DMS79 (cell line): ENCODE measurements around the gene SPATA18.
A peak's percentile ranks its signal among the peaks of the same experiment; 100 is the strongest.

Experiments
- DNase-seq: peaks from one replicate; lab custom pipeline; 2025; lab: John Stamatoyannopoulos, UW

SPATA18 gene, protein sequence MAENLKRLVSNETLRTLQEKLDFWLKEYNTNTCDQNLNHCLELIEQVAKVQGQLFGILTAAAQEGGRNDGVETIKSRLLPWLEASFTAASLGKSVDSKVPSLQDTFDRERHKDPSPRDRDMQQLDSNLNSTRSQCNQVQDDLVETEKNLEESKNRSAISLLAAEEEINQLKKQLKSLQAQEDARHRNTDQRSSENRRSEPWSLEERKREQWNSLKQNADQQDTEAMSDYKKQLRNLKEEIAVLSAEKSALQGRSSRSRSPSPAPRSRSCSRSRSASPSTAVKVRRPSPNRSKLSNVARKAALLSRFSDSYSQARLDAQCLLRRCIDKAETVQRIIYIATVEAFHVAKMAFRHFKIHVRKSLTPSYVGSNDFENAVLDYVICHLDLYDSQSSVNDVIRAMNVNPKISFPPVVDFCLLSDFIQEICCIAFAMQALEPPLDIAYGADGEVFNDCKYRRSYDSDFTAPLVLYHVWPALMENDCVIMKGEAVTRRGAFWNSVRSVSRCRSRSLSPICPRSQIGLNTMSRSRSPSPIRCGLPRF

DNA sequence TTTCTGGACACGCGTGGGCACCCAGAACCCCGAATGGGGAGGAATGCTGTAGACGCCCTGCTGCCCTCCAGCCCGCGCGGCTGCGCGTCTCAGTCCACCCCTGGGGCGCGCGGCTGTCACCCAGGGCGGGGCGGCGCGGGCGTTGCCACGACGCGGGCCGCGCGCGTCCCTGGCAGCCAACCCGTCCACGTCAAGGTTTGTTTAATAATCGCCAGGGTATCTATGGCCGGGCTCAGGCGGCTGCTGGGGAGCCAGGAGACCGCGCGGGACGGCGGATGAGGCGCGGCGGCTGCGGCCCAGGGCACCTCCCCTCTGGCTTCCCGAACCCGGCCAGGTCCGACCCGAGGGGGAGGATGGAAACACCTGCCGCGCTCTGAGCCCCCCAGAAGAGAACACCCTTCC is at the start of gene SPATA18:
TSS of gene SPATA18 (plus strand) at position 92 of the 402 bp plus-strand sequence. CDS start 401 bp downstream, outside the sequence.
- DNase-seq: no peak

DNA sequence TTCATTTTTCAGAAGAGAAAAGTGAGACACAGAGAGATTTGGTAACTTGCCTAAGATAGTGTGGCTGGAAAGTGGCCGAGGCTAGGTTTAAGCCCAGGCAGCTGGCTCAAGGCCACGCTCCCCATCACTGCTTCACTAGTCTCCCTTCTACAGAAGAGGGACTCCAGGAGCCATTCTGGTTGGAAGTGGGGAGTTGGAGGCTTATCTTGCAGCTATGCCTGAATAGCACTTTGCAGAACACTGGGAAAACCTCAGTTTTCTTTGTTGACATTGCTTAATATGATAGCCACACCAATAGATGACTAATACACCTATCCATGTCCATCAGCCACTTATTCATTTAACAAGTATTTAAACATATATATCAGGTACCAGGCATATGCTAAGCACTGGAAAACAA is 49.5 kb upstream of the SPATA18 start:
- DNase-seq: no peak

DNA sequence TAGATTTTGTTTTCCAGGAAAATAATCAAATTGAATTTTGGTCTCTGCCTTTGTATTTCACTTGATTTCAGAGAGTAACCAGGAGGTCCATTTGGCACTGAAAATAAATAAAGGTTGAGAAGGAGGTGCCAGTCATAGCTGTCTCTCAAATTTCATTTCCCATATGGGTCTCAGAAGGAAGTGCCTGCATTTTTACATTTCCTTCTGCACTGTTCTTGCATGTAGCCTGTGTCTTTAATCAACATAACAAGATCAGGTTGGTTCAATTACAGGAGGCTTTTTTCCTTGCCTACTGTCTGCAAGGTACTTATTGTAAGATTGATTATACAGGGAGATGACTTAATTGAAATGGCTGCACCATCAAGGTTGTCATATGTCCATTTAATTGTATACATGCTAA is 46.7 kb upstream of the SPATA18 start:
- DNase-seq: no peak

DNA sequence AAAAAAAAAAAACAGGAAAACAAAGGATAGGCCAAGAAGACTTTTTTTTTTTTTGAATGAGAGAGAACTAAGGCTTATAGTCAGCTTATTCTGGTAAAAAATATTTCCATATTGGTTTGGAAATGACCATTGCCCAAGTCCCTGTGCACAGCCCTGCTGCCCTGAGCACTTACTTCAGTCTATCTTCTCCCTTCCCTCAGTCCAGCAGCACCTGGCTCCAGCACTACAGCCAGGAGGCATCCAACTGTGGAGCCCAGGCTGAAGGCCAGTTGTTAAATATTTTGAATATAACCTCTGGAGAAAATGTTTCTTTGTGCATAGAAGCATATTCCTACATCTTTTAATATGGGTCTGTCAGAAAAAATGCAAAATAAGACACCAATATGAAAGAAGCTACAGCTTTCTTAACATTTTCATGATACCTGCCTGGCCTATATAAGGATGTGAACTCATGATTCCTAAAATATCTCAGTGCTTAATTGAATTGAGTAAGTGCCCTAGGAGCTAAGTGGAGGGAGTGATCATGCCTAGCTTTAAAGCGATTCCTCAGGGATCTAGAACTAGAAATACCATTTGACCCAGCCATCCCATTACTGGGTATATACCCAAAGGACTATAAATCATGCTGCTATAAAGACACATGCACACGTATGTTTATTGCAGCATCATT is 45.4 kb upstream of the SPATA18 start:
- no peak for DNase-seq

DNA sequence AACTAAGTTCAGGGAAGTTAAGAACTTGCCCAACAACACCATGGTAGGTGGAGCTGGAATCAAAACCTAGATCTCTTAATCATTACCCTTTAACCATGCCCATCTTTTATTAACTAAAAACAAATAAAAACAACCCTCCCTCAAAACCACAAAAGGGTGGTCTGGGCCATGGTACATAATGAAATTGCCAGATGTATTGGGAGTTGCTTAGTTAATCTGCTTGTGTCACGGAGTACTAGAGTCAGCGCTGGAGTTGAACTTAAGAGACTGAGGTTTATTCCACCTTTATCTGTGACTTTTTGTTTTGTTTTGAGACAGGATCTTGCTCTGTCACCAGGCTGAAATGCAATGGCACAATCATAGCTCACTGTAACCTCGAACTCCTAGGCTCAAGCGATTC is 44.2 kb upstream of the SPATA18 start:
- no peak for DNase-seq

DNA sequence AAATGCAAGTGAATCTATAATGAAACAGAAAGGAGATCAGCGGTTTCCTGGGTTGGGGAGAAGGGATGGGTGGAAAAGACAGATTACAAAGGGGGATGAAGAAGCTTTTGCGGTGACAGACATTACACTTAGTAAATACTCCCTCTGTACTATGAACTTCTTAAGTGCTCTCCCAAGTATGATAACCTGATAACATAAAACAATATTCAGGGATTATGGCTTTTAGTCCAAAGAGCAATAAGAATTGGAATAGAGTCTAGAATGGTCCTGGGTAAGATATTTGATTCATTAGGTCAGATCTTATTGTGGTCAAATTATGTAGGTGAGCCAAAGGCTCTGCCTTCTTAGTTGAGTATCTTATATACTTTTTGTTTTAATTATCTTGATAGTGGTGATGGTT is 40.1 kb upstream of the SPATA18 start:
- DNase-seq: no peak

DNA sequence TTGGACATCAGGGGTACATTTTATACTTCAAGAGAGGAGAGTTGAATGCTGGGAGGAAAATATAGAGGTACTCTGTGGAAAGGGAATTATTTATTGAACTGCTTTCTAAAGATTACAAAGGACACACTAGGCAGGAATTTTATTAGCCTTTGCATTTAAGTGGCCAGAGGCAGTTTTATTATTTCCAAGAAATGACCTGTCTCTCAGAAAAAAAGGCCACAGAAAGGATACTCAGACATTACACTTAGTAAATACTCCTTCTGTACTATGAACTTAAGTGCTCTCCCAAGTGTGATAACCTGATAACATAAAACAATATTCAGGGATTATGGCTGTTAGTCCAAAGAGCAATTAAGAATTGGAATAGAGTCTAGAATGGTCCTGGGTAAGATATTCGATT is 38.5 kb upstream of the SPATA18 start:
- DNase-seq: no peak

DNA sequence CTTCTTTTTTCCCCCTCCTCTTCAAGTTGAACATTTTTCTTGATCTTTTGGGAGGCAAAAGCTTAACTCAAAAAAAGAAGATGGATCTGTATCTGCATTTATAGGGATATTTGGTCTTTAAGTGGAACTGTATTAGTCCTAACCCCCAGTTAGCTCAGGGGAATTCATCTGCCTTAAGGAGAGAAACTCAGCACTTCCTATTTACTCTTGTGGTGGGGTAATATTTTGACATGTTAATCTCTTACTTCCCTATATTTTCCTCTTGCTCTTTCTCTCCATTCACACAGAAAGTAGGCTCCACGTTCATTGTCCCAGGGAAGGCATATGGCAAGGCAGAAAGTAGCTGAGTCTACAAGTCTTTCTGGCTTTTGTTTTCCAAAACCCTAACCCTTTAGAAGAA is 36.2 kb upstream of the SPATA18 start:
- DNase-seq: no peak

DNA sequence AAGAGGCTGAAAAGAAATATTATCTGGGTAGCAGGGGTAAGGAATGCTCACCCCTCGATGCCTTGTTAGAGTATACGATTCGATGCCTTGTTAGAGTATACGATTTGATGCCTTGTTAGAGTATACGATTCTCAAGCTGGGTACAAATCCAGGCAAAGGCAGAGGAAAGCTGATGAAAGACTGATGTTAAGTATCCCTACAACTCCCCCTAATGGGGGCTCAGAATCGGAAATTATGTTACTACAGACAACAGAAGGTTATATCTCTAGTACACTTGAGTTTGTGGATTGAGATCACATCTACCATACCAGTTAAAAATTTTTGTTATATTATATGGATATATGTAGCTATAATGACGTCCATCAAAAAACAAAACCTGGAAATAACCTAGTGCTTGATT is 35.7 kb upstream of the SPATA18 start:
- DNase-seq: no peak

DNA sequence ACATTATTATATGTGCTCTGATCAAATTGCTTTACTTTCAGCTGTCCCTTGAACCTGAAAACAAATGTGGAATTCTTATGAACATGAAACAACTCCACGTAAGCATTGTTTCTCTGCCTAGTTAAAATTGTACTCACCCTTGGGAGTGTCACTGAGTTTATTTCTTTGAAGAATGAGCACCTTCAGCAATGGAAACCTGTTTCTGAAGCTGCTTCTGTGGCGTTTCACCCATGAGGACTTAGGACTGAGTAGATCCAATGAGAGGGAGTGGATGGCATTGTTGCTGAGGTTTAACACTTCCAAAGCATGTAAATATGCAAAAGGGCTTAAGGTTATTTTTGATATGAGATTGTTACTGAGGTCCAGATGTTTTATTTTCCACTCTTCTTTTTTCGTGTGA is 34.1 kb upstream of the SPATA18 start:
- DNase-seq: no peak

DNA sequence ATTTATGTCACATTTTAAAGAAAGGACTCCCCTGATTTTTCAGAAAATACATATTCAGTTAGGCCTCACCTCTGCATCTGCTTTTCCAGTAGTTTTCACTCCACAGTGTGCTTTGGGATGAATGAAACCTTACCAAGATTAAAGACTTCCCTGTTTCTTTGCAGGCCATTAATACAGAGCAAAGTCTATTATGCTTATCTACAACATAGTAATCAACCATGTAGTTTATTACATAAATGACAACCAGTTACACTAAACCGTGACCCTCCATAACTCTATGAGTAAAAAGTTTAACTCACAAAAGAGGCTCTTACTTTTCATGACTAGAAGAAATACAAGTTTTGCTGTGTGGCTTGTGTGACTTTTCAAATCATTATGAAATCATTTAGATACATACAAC is 33.3 kb upstream of the SPATA18 start:
- no peak for DNase-seq

DNA sequence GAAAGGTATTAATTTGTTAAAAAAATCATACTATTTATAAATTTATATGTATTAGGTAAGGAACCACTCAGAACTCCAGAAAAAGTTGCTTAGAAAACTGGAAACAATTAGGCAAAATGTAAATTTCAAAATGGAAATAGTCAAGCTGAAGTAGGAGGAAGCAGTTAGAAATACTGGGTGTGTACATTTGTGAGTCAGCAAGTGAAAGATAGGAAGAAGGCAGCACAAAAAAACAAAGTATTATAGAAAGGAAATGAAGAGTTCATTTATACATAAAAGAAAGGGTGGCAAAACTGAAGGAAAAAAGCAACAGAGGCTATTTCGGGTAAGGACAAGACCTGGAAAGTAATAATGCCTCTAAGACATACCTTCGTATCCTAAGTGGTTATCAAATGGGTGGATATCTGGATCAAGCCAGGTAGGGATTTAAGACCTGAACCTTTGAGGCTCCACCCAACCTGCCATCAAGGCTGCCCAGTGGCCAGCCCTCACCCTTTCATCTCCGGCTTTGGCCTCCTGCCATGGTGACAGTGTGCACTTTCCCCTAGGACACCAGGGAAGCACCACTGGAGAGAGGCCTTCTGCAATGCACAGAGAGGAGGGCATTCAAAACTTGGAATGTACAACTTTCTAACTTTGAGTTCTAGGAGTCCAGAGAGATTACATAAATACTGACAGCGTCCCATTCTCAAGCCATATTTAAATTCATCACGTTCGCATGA is 31.0 kb upstream of the SPATA18 start, which contains the start of gene LRRC66:
TSS of gene LRRC66 (minus strand) at position 428 of the 722 bp plus-strand sequence. CDS start 2,750 bp downstream, outside the sequence.
- no peak for DNase-seq

DNA sequence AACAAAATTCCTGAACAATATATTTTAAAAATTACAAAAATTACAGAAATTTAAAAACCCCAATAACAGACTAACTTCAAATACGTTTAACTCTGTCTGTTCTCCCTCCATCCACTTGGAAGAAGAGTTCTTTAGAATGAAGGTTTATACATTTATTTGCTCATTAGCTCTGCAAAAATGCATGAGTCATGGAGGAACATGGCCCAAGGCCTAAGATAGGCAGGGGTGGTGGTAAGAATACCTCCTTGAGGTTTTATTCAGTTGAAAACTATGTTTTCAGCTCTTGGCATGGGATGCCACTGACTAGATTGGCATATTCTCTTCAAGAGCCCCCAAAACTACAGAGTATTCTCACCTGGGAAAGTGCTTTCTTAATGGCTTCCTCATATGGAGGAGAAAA is 22.1 kb upstream of the SPATA18 start:
- DNase-seq: no peak

DNA sequence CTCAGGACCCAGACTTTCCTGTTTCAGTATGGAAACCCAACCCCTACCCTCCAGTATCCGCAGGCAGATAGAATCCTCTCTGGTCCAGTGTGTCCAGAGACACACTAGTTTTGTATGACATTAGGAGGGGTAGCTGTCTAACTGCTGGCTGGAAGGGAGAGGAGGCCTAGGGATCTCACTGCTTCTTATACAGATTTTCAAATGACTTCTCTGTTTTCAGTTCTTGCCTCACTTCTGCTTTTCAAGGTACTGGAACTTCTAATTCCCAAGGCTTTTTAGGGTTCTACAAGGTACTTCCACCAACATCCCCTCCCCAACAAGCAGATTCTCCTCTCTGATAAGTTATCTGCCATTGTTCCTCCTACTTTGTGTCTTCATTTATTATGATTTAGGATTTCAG is 19.1 kb upstream of the SPATA18 start:
- no peak for DNase-seq

DNA sequence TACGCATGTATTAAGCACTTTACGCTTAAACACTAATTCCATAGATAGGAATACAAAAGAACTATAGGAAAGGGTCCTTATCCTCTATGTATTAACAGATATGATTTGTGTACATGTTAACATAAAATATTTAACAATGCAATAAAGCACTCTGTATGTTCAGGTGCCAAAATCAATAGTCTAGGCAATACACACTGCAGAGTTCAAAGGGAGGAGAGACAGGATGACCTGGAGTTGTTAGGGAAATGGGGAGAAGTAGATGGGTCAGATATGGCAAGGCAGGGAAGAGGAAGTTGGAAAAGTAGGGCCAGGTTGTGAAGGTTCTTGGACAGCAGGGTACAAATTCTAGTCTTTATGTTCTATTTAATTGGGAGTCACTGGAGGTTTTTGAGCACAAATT is 15.9 kb upstream of the SPATA18 start:
- DNase-seq: no peak

DNA sequence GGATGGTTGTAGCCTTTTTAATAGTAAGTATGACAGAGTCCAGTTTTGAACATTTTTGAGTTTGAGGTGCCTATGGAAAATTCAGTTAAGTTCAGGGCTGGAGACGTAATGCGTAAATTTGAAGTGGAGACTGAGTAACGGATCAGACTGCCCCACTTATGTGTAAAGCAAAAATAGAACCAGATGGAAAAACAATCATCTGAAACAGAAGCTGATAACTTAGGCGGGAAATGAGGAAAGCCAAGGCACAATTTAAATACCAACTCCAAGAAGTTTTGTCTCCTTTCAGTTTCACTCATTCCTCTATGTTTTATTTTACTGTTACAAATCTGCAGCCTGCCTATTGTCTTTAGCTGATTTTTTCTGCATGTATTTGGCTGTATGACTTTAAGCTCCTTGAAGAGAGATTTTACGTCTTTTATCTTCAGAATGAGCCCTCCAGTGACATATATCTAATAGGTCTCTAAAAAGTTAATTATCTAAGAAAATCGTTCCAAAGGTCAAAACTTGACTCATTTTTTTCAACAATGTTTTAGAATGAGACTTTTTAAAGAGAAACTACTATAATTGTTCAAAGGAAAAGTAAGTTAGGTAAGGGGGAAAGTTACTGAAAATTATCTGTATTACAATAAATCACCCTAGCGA is 14.1 kb upstream of the SPATA18 start:
- no peak for DNase-seq

DNA sequence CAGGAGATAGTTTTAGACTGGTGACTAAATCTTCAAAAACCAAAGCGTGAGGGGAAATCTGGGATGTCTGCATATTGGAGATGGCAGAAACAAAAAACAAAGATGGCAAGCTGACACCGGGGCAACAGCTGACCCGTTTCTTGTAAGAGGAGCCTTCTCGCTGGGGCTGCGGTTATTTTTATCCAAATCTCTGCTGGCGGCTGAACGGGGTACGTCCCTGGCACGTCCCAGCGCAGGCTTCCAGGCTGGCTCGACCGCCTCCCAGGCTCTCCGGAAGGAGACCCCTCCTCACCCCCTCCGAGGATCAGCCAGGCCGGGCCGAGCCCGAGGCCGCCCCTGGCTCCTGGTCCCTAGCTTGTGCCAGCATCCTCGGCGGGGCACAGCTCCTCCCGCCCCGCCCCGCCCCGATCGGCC is 13.4 kb upstream of the SPATA18 start:
- no peak for DNase-seq

DNA sequence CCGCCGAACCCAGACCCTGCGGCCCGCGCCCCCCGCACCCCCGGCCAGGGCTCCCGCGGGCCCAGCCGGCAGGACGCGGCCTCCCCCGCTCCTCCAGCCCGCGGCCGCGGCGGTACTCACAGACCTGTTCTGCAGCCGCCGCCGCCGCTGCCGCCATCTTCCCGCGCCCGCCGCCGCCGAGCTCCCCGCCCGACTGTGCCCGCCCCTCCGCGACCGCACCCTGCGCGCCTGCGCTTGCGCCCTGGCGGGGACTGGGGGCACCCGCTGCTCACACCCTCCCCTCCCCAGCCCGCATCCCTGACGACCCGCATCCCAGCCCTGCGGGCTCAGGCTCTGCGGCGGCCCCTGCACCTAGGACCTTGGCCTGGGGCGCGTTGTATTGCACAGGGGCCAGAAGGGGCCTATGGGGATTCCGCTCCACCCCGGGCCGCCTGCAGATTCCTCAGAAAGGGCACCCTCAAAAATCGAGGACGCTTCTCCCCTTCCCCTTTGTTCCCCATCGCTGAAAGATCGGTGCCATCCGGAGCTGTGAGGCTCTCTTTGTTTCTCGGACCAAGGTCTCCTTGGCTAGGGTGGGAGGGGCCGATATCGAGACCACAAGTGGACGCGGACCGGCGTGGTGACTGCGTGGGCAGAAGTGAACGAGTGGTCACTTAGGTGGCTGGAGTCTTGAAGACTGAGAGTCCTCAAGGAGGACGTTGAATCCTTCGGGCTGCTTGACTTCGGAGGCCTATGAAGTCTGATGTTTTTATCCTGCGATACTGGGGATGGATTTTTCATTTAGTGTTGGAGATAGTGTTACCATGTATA is 12.8 kb upstream of the SPATA18 start, which contains the start of gene SGCB:
TSS of gene SGCB (minus strand) at position 197 of the 810 bp plus-strand sequence. CDS start at position 157, 40 bp downstream.
- peak; percentile 57 for DNase-seq

DNA sequence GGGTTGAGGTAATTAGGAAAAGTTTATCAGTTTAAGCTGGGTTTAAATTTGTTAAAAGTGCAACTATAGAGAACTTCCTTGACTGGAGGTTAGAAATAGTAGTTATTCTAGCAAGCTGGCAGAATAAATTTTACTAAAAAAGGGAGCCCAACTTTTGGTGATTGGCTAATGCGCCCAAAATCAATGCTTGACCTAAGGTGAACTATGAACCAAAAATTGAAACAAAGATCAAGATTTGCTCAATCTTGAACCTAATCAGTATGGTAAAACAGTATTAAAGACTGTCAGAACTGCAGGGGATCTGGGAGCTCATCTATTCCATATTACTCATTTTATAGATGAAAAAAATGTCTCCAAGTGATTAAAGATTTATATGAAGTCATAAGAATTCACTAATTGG is 6.1 kb upstream of the SPATA18 start:
- DNase-seq: no peak

DNA sequence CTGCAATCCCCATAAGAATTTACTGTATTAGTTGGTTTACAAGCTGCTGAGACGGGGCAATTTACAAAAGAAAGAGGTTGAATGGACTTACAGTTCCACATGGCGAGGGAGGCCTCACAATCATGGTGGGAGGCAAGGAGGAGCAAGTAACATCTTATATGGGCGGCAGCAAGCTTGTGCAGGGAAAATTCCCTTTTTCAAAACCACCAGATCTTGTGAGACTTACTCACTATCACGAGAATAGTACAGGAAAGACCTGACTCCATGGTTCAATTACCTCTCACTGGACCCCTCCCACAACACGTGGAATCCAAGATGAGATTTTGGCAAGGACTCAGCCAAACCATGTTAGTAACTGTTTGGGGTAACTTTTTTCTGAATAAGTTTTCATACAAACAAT is 1.8 kb upstream of the SPATA18 start:
- DNase-seq: no peak
